Measurements from ENCODE around the gene PRAC1.

DNA sequence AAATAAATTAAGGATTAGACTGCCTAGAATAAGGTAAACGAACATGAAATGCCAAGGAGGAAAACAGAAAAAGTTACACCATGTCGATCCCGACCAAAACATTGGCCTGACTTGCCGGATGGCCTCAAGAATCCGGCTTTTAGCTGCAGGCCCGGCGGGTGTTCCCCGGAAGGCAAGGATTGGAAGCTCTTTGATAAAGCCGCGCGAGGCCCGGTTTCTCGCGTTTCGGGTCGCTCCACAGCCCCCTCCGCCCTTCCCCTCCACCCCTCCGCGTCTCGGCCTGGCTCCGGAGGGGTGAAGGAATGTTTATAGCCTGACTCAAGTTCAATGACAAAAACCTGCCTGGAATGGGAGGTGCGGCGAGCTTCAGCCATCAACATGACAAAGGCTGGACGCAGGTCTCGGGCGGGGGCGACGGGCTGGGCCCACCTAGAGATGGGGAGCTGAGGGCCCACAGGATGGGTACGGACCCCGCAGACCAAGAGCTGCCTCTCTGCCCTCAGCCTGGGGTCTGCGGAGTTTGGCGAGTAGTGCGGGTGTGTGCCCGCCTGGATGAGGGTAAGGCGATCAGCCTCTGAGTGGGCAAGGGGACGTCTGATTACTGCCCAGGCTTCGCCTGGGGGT is 2.6 kb downstream of the PRAC1 start:
- TF ChIP-seq POLR2A (IDR thresholded peaks at IDR 0.05; ENCODE audit: low read depth) = no peak
- TF ChIP-seq, protein P1, sequence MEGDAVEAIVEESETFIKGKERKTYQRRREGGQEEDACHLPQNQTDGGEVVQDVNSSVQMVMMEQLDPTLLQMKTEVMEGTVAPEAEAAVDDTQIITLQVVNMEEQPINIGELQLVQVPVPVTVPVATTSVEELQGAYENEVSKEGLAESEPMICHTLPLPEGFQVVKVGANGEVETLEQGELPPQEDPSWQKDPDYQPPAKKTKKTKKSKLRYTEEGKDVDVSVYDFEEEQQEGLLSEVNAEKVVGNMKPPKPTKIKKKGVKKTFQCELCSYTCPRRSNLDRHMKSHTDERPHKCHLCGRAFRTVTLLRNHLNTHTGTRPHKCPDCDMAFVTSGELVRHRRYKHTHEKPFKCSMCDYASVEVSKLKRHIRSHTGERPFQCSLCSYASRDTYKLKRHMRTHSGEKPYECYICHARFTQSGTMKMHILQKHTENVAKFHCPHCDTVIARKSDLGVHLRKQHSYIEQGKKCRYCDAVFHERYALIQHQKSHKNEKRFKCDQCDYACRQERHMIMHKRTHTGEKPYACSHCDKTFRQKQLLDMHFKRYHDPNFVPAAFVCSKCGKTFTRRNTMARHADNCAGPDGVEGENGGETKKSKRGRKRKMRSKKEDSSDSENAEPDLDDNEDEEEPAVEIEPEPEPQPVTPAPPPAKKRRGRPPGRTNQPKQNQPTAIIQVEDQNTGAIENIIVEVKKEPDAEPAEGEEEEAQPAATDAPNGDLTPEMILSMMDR (IDR thresholded peaks at IDR 0.05) = no peak
